Thymus (tissue), 11 donors: ENCODE data around the gene PRKCZ. TPM values are rescaled to one million over a fixed set of nuclear protein-coding genes. Genes with fewer than 3 reads are reported as not detected.

Experiments
- DNase-seq, 9 donors: peaks; one replicate each; pipeline ENCODE4 v3.0.0-alpha.2; 2013; ENCODE audit warnings: low spot score in 9 of 9, low read depth in 6 of 9, missing footprints in 1 of 9
- H3K27ac ChIP-seq, 2 donors: one replicate each; pipeline ENCODE4 v1.5.1; 2013; ENCODE audit warnings: control low read depth in 1 of 2, low read depth in 1 of 2, low read length in 1 of 2, mild to moderate bottlenecking in 1 of 2, moderate library complexity in 1 of 2
- H3K27me3 ChIP-seq, 2 donors: one replicate each; pipeline ENCODE4 v1.5.1; 2013; ENCODE audit warnings: low read length in 1 of 2; ENCODE audit not compliant: control insufficient read depth in 2 of 2, insufficient read depth in 1 of 2
- H3K36me3 ChIP-seq, 2 donors: one replicate each; pipeline ENCODE4 v1.5.1; 2013; ENCODE audit warnings: low read length in 1 of 2, mild to moderate bottlenecking in 1 of 2, moderate library complexity in 1 of 2; ENCODE audit not compliant: control insufficient read depth in 2 of 2, insufficient read depth in 2 of 2
- H3K4me1 ChIP-seq, 2 donors: one replicate each; pipeline ENCODE4 v1.5.1; 2013; ENCODE audit warnings: low read length in 2 of 2; ENCODE audit not compliant: control insufficient read depth in 2 of 2, insufficient read depth in 2 of 2
- H3K4me3 ChIP-seq, 2 donors: one replicate each; pipeline ENCODE4 v1.5.1; 2013; ENCODE audit warnings: low read length in 2 of 2, control low read depth in 1 of 2, mild to moderate bottlenecking in 1 of 2
- H3K9me3 ChIP-seq, 2 donors: one replicate each; pipeline ENCODE4 v1.5.1; 2013; ENCODE audit warnings: low read length in 1 of 2, mild to moderate bottlenecking in 1 of 2; ENCODE audit not compliant: control insufficient read depth in 2 of 2, insufficient read depth in 1 of 2
- WGBS: extraction: QIAGEN DNeasy Blood & Tissue Kit; methylation state at CpG from one replicate; pipeline ENCODE4 v1.1.7; 2013; 5-methylcytosine and 5-hydroxymethylcytosine counted together
- polyA plus RNA-seq: library from polyadenylated mRNA; stranded (reverse); fragments of 200-250 nt; gene quantifications from one replicate; pipeline ENCODE4 v1.2.3, GENCODE V29; 2013
- total RNA-seq: library from RNA; stranded (reverse); fragments of 120-200 nt; gene quantifications from one replicate; pipeline ENCODE4 v1.2.4, GENCODE V29; 2013
- donor health status: healthy.

Gene PRKCZ
- total and polyA plus RNA-seq, 2 donors = 7.6 to 30.6 TPM

DNA sequence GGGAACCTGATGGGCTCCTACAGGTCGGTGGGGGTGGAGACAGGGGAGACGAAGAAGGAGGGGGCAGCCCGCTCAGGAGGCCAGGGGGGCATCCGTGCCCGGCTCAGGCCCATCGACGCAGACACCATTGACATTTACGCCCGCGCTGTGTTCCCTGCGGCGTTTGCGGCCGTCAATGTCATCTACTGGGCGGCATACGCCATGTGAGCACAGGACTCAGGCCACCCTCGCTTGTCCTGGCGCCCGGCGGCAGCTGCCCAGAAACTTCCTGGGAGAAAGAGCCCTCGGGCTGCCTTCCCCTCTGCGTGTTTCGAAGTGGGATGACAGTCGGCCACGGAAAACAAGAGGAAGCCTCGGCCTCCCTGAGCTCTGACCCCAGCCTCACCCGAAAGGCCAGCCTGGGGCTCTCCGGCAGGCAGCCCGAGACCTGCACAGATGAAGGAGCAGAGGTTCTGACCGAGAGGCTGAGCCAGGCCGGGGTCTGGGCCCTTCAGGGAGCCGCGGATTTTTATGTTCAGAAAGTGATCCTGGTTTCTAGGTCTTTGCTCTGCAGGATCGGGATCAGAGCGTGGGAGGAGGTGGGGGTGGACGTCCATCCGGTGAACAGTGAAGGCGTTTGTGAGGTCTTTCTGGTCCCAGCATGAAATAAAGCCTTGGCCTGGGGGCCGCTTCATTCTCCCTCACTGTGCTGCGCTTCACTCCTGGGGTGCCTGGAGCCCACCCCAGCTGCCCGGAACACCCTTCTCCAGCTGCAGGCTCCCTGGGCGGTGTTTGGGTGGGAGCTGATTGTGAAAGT is 19.9 kb upstream of the PRKCZ start:
- no peak overlapping the region for H3K4me3 ChIP-seq
- H3K27me3 ChIP-seq = no peaks in the 10 kb centered on the region
- no peak overlapping the region for H3K27ac ChIP-seq
- H3K9me3 ChIP-seq = no peaks in the 10 kb centered on the region
- DNase-seq = no peak
- WGBS = 93% methylated on average over 42 of the region's 42 CpGs
- no peaks in the 10 kb centered on the region for H3K36me3 ChIP-seq
- H3K4me1 ChIP-seq = peaks cover 0 to 9% of the 10 kb centered on the region in 2 donors

DNA sequence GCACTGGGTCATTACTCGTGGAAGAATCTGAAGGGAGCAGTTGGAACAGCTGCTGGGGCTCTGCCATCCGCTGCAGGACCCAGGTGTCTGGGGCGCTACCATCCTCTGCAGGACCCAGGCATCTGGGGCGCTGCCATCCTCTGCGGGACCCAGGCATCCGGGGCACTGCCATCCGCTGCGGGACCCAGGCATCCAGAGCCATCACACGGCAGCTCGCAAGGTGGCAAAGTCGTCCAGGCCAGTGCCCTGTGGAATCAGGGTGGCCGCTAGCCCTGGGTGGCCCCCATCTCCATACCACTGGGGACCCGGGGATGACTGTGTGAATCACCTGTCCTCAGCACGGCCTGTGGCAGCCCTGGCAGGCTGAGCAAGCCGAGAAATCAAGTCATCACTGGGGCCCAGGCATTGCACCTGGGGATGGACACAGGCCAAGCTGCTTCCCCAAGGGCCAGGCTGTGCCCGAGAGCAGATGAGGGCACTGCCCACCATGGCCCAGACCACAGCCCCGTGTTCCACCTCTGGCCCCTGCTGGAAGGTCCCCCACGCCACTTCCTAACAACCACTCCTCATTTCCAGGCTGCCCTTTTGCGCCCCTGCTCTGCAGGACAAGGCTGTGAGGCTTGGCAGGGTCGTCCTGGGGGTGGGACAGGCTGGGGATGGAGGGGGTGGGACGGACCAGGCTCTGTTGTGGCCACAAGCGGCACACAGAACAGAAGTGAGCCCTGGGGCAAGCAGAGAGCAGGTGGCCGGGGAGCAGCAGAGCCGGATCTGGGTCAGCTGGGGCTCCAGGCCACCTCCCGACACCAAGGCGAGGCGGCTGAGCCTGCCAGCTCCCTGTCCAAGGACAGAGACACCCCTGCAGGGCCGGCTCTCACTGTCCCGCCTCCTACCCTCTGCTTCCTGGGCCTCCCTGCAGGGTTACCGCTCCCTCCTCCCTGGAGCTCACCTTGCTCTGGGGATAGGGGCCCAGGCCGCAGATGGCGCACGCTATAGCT is 18.4 kb upstream of the PRKCZ start:
- Histone ChIP-seq H3K4me3 (no peak overlapping the region), H3K27me3 (no peaks in the 10 kb centered on the region), H3K36me3 (no peaks in the 10 kb centered on the region), H3K27ac (no peak overlapping the region), H3K9me3 (no peaks in the 10 kb centered on the region), H3K4me1 (no peaks in the 10 kb centered on the region)
- WGBS = 90% methylated on average over 33 of the region's 33 CpGs
- no peak for DNase-seq

DNA sequence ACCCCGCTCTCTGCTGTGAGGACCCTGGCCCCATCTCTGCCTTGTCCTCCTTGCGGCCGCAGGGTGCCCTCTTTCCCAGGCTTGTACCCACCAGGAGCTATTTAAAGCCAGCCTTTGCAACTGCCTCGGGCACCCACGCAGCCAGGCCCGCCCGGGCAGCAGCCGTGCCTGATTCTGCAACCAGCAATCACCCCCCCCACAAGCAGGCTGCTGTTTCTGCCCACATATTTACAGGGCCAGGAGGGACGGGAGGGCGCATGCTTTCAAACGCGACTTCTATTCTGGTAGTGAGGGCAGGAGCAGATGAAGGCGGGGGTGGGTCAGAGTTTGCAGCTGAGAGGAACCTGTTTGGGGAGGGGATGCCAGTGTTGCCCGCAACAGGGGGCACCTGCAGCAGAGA is 17.5 kb upstream of the PRKCZ start:
- 90% methylated on average over 14 of the region's 14 CpGs for WGBS
- no peak for DNase-seq
- no peaks in the 10 kb centered on the region for H3K27me3 ChIP-seq

DNA sequence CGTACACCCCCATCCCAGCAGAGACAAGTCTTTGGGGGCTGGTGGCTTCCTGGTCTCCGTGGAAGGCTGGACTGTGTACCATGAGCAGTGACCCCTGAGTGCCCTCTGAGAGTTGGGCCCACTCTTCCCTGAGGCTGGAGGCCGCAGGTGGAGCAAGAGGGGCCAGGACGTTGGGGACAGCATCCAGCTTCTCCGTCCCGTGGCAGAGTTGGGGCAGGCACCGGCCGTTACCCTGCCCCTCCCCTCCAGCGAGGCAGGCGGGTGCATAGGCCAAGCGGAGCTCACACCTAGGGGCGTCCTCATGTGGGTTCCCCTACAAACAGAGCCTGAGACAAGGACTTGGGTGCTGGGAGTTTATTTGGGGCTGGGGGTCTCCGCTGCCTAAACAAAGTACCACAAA is 17.0 kb upstream of the PRKCZ start:
- H3K9me3 ChIP-seq = no peaks in the 10 kb centered on the region
- H3K4me3 ChIP-seq = no peak overlapping the region
- no peak overlapping the region for H3K27ac ChIP-seq
- no peak for DNase-seq
- WGBS = 88% methylated on average over 13 of the region's 13 CpGs
- H3K27me3 ChIP-seq = no peaks in the 10 kb centered on the region
- no peaks in the 10 kb centered on the region for H3K4me1 ChIP-seq
- no peaks in the 10 kb centered on the region for H3K36me3 ChIP-seq

More for the DNA sequence above, 17.5 kb upstream of the PRKCZ start:
- Histone ChIP-seq H3K36me3 (no peaks in the 10 kb centered on the region), H3K4me1 (no peaks in the 10 kb centered on the region), H3K27ac (no peak overlapping the region), H3K4me3 (no peak overlapping the region), H3K9me3 (no peaks in the 10 kb centered on the region)

DNA sequence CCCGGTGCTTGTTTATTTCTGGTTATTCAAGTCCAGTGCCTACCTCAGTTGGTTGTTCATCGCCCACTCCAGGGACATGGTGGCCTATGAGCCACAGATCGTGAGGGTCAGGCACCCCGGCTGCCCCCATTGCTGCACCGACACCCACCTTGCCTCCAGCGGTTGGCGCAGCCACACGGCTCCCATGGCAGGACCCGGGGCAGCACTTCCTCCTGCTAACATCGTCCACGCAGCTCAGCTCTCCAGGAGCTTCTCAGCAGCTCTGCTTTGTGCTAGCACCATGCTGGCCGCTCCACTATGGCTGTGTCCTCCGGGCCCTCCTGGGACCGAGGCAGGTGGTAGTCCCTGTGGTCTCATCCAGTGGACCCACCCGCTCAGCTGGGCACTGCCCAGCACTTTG is 13.9 kb upstream of the PRKCZ start:
- H3K4me1 ChIP-seq = no peaks in the 10 kb centered on the region
- no peaks in the 10 kb centered on the region for H3K9me3 ChIP-seq
- no peak overlapping the region for H3K4me3 ChIP-seq
- peaks cover under 1 to 10% of the 10 kb centered on the region in 2 donors for H3K27me3 ChIP-seq
- H3K27ac ChIP-seq = no peak overlapping the region
- 89% methylated on average over 15 of the region's 15 CpGs for WGBS
- DNase-seq = no peak
- H3K36me3 ChIP-seq = no peaks in the 10 kb centered on the region

DNA sequence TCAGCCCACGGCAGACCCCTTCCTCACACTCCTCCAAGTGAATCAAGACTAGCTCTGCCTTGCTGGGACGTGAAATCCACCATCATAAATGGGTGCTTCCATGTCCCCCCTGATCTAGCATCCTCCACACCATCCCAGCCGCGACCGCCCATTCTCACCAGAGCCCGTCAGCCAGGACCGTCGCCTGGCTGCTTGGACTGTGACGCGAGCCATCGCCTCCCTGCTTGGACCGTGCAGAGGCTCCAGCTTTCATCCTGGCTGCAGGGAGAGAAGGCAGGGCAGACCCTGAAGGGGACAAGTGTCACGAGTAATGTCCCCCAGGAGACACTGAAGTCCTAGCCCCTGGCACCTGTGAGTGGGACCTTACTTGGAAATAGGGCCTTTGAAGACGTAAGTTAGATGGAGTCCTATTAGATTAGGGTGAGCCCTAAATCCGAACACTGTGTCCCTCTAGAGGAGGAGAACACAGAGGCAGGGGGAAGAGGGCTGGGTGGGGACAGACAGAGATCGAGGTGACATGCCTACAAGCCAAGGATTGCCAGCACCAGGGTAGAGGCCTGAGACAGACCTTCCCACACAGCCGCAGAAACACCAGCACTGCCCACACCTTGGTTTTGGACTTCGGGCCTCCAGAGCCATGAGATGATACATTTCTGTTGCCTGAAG is 12.8 kb upstream of the PRKCZ start:
- Histone ChIP-seq H3K36me3 (no peaks in the 10 kb centered on the region), H3K27me3 (peaks cover 3 to 14% of the 10 kb centered on the region in 2 donors), H3K4me3 (no peak overlapping the region), H3K27ac (no peak overlapping the region), H3K9me3 (no peaks in the 10 kb centered on the region), H3K4me1 (no peaks in the 10 kb centered on the region)
- DNase-seq = no peak
- 86% methylated on average over 18 of the region's 18 CpGs for WGBS

DNA sequence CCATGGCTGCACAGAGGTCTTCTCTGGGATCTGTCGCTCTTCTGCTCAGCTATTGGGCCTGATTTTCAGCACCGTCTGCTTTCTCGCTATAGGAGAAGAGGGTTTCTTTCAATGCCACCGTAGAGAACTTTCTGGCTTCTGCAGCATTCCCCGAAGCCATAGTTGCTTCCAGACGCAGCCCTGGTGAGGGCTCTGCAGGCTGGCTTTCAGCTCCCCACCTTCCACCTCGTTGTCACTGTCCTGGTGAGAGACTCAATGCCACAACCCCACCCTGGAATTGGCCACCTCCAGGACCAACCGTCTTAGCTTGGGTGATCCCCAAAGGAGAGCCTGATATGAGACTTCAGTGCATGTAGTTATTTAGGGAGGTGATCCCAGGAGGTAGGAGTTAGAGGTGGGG is 12.0 kb upstream of the PRKCZ start:
- WGBS = 95% methylated on average over 8 of the region's 8 CpGs
- DNase-seq = no peak
- Histone ChIP-seq H3K36me3 (no peaks in the 10 kb centered on the region), H3K4me1 (no peaks in the 10 kb centered on the region), H3K4me3 (no peak overlapping the region), H3K27me3 (peaks cover 3 to 20% of the 10 kb centered on the region in 2 donors), H3K27ac (no peak overlapping the region), H3K9me3 (no peaks in the 10 kb centered on the region)

DNA sequence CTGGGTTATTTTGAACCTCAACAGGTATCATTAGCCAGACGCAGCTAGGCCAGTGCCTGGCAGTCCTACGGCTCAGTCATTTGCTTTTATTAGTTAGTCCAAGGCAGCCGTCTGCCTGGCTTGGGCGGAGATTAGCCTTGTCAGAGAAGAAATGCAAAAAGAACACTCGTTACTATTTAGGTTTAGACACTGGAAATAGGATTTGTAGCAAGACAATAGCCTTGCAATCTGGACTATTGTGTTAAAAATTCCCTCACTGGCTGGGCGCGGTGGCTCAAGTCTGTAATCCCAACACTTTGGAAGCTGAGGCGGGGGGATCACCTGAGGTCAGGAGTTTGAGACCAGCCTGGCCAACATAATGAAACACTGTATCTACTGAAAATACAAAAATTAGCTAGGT is 11.0 kb upstream of the PRKCZ start:
- H3K27ac ChIP-seq = no peak overlapping the region
- no peak for DNase-seq
- H3K9me3 ChIP-seq = no peaks in the 10 kb centered on the region
- no peaks in the 10 kb centered on the region for H3K4me1 ChIP-seq
- no peaks in the 10 kb centered on the region for H3K36me3 ChIP-seq
- no peak overlapping the region for H3K4me3 ChIP-seq
- 94% methylated on average over 8 of the region's 8 CpGs for WGBS
- H3K27me3 ChIP-seq = peaks cover 5 to 29% of the 10 kb centered on the region in 2 donors
